Measurements from ENCODE around the gene TNNI2.

TNNI2 gene

GRCh38 chr11:1847006-1847735 is 8.4 kb downstream of the TNNI2 start:
- DNase-seq (ENCODE audit: low read depth): no peak

GRCh38 chr11:1847926-1848639 is 9.3 kb downstream of the TNNI2 start:
- DNase-seq (ENCODE audit: low read depth): no peak

GRCh38 chr11:1848640-1849430 is 10.1 kb downstream of the TNNI2 start:
- no peak for DNase-seq (ENCODE audit: low read depth)

- DNase-seq (ENCODE audit: low read depth): no peak
These were observed 12.8 kb downstream of the TNNI2 start for GRCh38 chr11:1851468-1852180.

- DNase-seq (ENCODE audit: low read depth): no peak
These were observed 13.6 kb downstream of the TNNI2 start for GRCh38 chr11:1852271-1852876.

GRCh38 chr11:1852877-1853276 is 14.1 kb downstream of the TNNI2 start, which contains the start of gene LSP1:
TSS of gene LSP1 (plus strand) at chr11:1853084. CDS start at chr11:1853145, 61 bp downstream.
- DNase-seq (ENCODE audit: low read depth): no peak

- DNase-seq (ENCODE audit: low read depth): no peak
These were observed 14.8 kb downstream of the TNNI2 start for GRCh38 chr11:1853376-1854131.

- no peak for DNase-seq (ENCODE audit: low read depth)
These were observed 15.6 kb downstream of the TNNI2 start for GRCh38 chr11:1854132-1854948.

GRCh38 chr11:1854949-1855885 is 16.4 kb downstream of the TNNI2 start:
- DNase-seq (ENCODE audit: low read depth): no peak

GRCh38 chr11:1855886-1856265 is 17.1 kb downstream of the TNNI2 start:
- no peak for DNase-seq (ENCODE audit: low read depth)

GRCh38 chr11:1856306-1857005 is 17.7 kb downstream of the TNNI2 start:
- no peak for DNase-seq (ENCODE audit: low read depth)

GRCh38 chr11:1857064-1857463 is 18.3 kb downstream of the TNNI2 start:
- no peak for DNase-seq (ENCODE audit: low read depth)

GRCh38 chr11:1858154-1858553 is 19.4 kb downstream of the TNNI2 start:
- no peak for DNase-seq (ENCODE audit: low read depth)

GRCh38 chr11:1858576-1858975 is 19.8 kb downstream of the TNNI2 start:
- DNase-seq (ENCODE audit: low read depth): no peak

GRCh38 chr11:1859004-1859403 is 20.2 kb downstream of the TNNI2 start:
- DNase-seq (ENCODE audit: low read depth): no peak

GRCh38 chr11:1860108-1860507 is 21.3 kb downstream of the TNNI2 start:
- DNase-seq (ENCODE audit: low read depth): no peak

- DNase-seq (ENCODE audit: low read depth): no peak
These were observed 22.9 kb downstream of the TNNI2 start for GRCh38 chr11:1861435-1862411.

Measured in fibroblast of gingiva (primary cell).